ENCODE data around the gene EPC2. TPM values are rescaled to one million over a fixed set of nuclear protein-coding genes. Genes with fewer than 3 reads are reported as not detected.
A peak's percentile ranks its signal among the peaks of the same experiment; 100 is the strongest.

The EPC2 gene
- total RNA-seq, 1 experiment from 2014 or later: 29.4 TPM

DNA sequence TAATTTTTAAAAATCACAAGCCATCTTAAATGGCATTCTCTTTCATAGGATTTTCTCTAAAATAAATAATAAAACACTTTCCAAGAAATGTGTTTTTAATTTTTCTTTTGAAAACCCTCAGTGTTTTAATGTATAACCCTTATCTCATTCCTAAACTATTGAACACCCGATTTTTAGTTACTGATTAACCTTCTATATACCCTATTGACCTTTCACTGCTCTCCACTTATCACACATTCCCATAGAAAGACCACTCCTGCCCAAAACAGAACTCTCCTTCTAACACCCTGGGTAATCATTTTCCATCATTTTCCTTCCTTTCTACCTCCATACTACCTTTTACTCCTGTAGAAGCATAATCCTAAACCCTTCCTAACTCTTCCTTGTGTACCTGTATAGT, 102.4 kb downstream of the EPC2 start:
- CTCF ChIA-PET: no interaction called here

DNA sequence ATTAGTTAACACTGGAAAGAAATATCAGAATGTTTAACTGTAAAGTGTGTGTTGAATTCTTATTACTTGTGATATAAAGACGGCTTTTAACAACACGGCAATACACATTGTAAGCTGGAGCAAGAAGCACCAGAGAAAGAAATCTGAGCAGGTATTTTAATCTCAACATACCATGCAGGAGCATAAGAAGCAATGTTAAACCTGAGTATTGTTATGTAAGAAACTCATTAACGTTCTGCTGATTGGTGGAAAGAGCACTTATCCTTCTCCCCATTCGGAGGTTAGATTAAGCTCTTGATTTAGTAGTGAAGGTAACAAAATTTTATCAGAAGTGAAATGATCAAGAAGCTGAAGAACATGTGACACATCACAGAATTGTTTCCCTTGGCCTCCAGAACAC, 107.4 kb downstream of the EPC2 start:
- no TSS peak for BruUV-seq (replicated peaks)
- H3K9me3 Mint-ChIP-seq (ENCODE audit: low read depth, unreplicated experiment): no peaks in the 10 kb centered on the region
- H3K27ac Mint-ChIP-seq (ENCODE audit: unreplicated experiment): no peak overlapping the region
- no peaks in the 10 kb centered on the region for H3K27me3 Mint-ChIP-seq (ENCODE audit: unreplicated experiment)
- H3K4me3 Mint-ChIP-seq (ENCODE audit: low read depth, unreplicated experiment): no peak overlapping the region
- peaks cover 30% of the 10 kb centered on the region for H3K4me1 Mint-ChIP-seq (ENCODE audit: low read depth, unreplicated experiment)
- no peak for DNase-seq
- peaks cover 5% of the 10 kb centered on the region for H3K36me3 Mint-ChIP-seq (ENCODE audit: insufficient read depth, unreplicated experiment)
- CTCF ChIA-PET: no interaction called here
- intact Hi-C loops (cut with micrococcal nuclease; ENCODE audit: unreplicated experiment): no loop called here
- TF ChIP-seq CTCF (IDR thresholded peaks at IDR 0.05; ENCODE audit: unreplicated experiment): no peak

More for the DNA sequence above, 102.4 kb downstream of the EPC2 start:
- Mint-ChIP-seq H3K36me3 (ENCODE audit: insufficient read depth, unreplicated experiment) (peaks cover 5% of the 10 kb centered on the region), H3K4me3 (ENCODE audit: low read depth, unreplicated experiment) (peak overlapping the region; percentile 5), H3K4me1 (ENCODE audit: low read depth, unreplicated experiment) (peaks cover 20% of the 10 kb centered on the region), H3K9me3 (ENCODE audit: low read depth, unreplicated experiment) (no peaks in the 10 kb centered on the region), H3K27ac (ENCODE audit: unreplicated experiment) (no peak overlapping the region), H3K27me3 (ENCODE audit: unreplicated experiment) (no peaks in the 10 kb centered on the region)
- intact Hi-C loops (cut with micrococcal nuclease; ENCODE audit: unreplicated experiment): no loop called here
- no peak for TF ChIP-seq CTCF (IDR thresholded peaks at IDR 0.05; ENCODE audit: unreplicated experiment)
- DNase-seq: no peak
- BruUV-seq (replicated peaks): no TSS peak

- Mint-ChIP-seq H3K9me3 (ENCODE audit: low read depth, unreplicated experiment) (no peaks in the 10 kb centered on the region), H3K27ac (ENCODE audit: unreplicated experiment) (no peak overlapping the region), H3K4me1 (ENCODE audit: low read depth, unreplicated experiment) (peaks cover 21% of the 10 kb centered on the region), H3K4me3 (ENCODE audit: low read depth, unreplicated experiment) (no peak overlapping the region), H3K27me3 (ENCODE audit: unreplicated experiment) (no peaks in the 10 kb centered on the region), H3K36me3 (ENCODE audit: insufficient read depth, unreplicated experiment) (peaks cover 5% of the 10 kb centered on the region)
- CTCF ChIA-PET: no interaction called here
- DNase-seq: no peak
- intact Hi-C loops (cut with micrococcal nuclease; ENCODE audit: unreplicated experiment): no loop called here
- no peak for TF ChIP-seq CTCF (IDR thresholded peaks at IDR 0.05; ENCODE audit: unreplicated experiment)
- no TSS peak for BruUV-seq (replicated peaks)
These were observed 108.4 kb downstream of the EPC2 start for GRCh38 chr2:148752977-148753376.

GRCh38 chr2:148754864-148755263, 110.3 kb downstream of the EPC2 start:
- no peak for DNase-seq
- CTCF ChIA-PET: no interaction called here
- TF ChIP-seq CTCF (IDR thresholded peaks at IDR 0.05; ENCODE audit: unreplicated experiment): no peak
- no peak overlapping the region for H3K4me3 Mint-ChIP-seq (ENCODE audit: low read depth, unreplicated experiment)
- H3K4me1 Mint-ChIP-seq (ENCODE audit: low read depth, unreplicated experiment): peaks cover 20% of the 10 kb centered on the region
- no peaks in the 10 kb centered on the region for H3K36me3 Mint-ChIP-seq (ENCODE audit: insufficient read depth, unreplicated experiment)
- no peaks in the 10 kb centered on the region for H3K27me3 Mint-ChIP-seq (ENCODE audit: unreplicated experiment)
- H3K9me3 Mint-ChIP-seq (ENCODE audit: low read depth, unreplicated experiment): no peaks in the 10 kb centered on the region
- no peak overlapping the region for H3K27ac Mint-ChIP-seq (ENCODE audit: unreplicated experiment)
- intact Hi-C loops (cut with micrococcal nuclease; ENCODE audit: unreplicated experiment): no loop called here
- no TSS peak for BruUV-seq (replicated peaks)

Measured in Calu3 (cell line).